Suppressor macrophage (primary cell): ENCODE data around the gene RPTOR.
A peak's percentile ranks its signal among the peaks of the same experiment; 100 is the strongest.

Experiments used
- DNase-seq, 4 experiments: peaks; one replicate each; pipeline ENCODE4 v3.0.0-alpha.2; 2020 to 2022

RPTOR gene

GRCh38 chr17:80769936-80770625 lies 225.4 kb downstream of the RPTOR start:
- no peak for DNase-seq

GRCh38 chr17:80770881-80771611 lies 226.4 kb downstream of the RPTOR start:
- DNase-seq: no peak

GRCh38 chr17:80771612-80772005 lies 227.0 kb downstream of the RPTOR start:
- DNase-seq: no peak

- no peak for DNase-seq
These were observed 228.2 kb downstream of the RPTOR start for GRCh38 chr17:80772906-80773242.

- no peak for DNase-seq
These were observed 228.8 kb downstream of the RPTOR start for GRCh38 chr17:80773243-80773991.

GRCh38 chr17:80774146-80774545 lies 229.5 kb downstream of the RPTOR start:
- DNase-seq: peak in 3 of 4 experiments; percentile 6 to 27 (median 20)

- DNase-seq: no peak
These were observed 230.1 kb downstream of the RPTOR start for GRCh38 chr17:80774643-80775281.

- DNase-seq: no peak
These were observed 231.2 kb downstream of the RPTOR start for GRCh38 chr17:80775863-80776262.

GRCh38 chr17:80777274-80777673 lies 232.6 kb downstream of the RPTOR start:
- DNase-seq: no peak

GRCh38 chr17:80778716-80779115 lies 234.1 kb downstream of the RPTOR start:
- no peak for DNase-seq

- DNase-seq: no peak
These were observed 234.7 kb downstream of the RPTOR start for GRCh38 chr17:80779336-80779735.

GRCh38 chr17:80779961-80780380 lies 235.3 kb downstream of the RPTOR start:
- DNase-seq: peak; percentile 60 to 76 (median 68)

GRCh38 chr17:80780381-80781198 lies 236.0 kb downstream of the RPTOR start:
- DNase-seq: peak; percentile 26 to 66 (median 42)

GRCh38 chr17:80781211-80781610 lies 236.6 kb downstream of the RPTOR start:
- peak; percentile 54 to 82 (median 74) for DNase-seq

- DNase-seq: no peak
These were observed 237.2 kb downstream of the RPTOR start for GRCh38 chr17:80781807-80782277.

GRCh38 chr17:80782536-80783427 lies 238.1 kb downstream of the RPTOR start:
- no peak for DNase-seq

- DNase-seq: no peak
These were observed 238.8 kb downstream of the RPTOR start for GRCh38 chr17:80783486-80783885.

GRCh38 chr17:80783971-80784370 lies 239.3 kb downstream of the RPTOR start:
- no peak for DNase-seq

- no peak for DNase-seq
These were observed 241.0 kb downstream of the RPTOR start for GRCh38 chr17:80785477-80786178.

GRCh38 chr17:80786470-80786869 lies 241.8 kb downstream of the RPTOR start:
- DNase-seq: no peak
